Measurements from ENCODE around the gene ADSL.

DNA sequence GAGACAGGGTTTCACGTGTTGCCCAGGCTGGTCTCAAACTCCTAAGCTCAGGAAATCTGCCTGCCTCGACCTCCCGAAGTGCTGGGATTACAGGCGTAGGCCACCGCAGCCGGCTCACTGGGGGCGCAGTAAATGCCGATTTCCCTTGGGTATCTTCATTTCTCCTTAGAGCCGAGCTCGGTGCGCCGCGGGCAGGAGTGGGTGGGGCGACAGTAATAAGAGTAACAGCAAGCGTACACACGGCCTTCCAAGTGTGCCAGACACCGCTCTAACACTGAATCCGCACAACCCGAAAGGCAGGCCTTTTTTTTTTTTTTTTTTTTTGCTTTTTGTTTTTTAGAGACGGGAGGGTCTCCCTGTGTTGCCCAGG, 500 bp upstream of the ADSL start:
- TF ChIP-seq POLR2A (IDR thresholded peaks at IDR 0.05) (no peak), CTCF (IDR thresholded peaks at IDR 0.05 in 8 of 11, conservative IDR thresholded peaks at IDR 0.05 in 3 of 11) (no peak)

Measured in spleen (tissue), 7 donors.